ENCODE data around the gene MPPED1. TPM values are rescaled to one million over a fixed set of nuclear protein-coding genes. Genes with fewer than 3 reads are reported as not detected.

The MPPED1 gene
- total RNA-seq, 1 donor from 2014 or later = 2.5 TPM

GRCh38 chr22:43465291-43466015, 53.6 kb downstream of the MPPED1 start:
- ATAC-seq = peak; percentile 13
- no peak for DNase-seq (ENCODE audit: low spot score)
- intact Hi-C loops (cut with DNase I) = no loop called here

- intact Hi-C loops (cut with DNase I) = no loop called here
- DNase-seq (ENCODE audit: low spot score) (no peak), ATAC-seq (no peak)
Observed at GRCh38 chr22:43466710-43467109, 54.9 kb downstream of the MPPED1 start.

GRCh38 chr22:43467216-43467940, 55.6 kb downstream of the MPPED1 start:
- intact Hi-C loops (cut with DNase I) = no loop called here
- DNase-seq (ENCODE audit: low spot score) (peak; percentile 45), ATAC-seq (peak; percentile 93)

GRCh38 chr22:43470253-43470652, 58.4 kb downstream of the MPPED1 start:
- DNase-seq (ENCODE audit: low spot score) (no peak), ATAC-seq (no peak)
- intact Hi-C loops (cut with DNase I) = no loop called here

GRCh38 chr22:43470941-43471585, 59.2 kb downstream of the MPPED1 start:
- DNase-seq (ENCODE audit: low spot score) (no peak), ATAC-seq (no peak)
- intact Hi-C loops (cut with DNase I) = no loop called here

GRCh38 chr22:43471606-43472135, 59.9 kb downstream of the MPPED1 start:
- ATAC-seq (no peak), DNase-seq (ENCODE audit: low spot score) (no peak)
- intact Hi-C loops (cut with DNase I) = no loop called here

GRCh38 chr22:43473031-43473430, 61.2 kb downstream of the MPPED1 start:
- intact Hi-C loops (cut with DNase I) = no loop called here
- ATAC-seq (no peak), DNase-seq (ENCODE audit: low spot score) (no peak)

GRCh38 chr22:43473441-43473840, 61.6 kb downstream of the MPPED1 start:
- intact Hi-C loops (cut with DNase I) = no loop called here
- DNase-seq (ENCODE audit: low spot score) (no peak), ATAC-seq (no peak)

- DNase-seq (ENCODE audit: low spot score) (no peak), ATAC-seq (no peak)
- intact Hi-C loops (cut with DNase I) = no loop called here
Observed at GRCh38 chr22:43474161-43475101, 62.6 kb downstream of the MPPED1 start.

- intact Hi-C loops (cut with DNase I) = no loop called here
- ATAC-seq = no peak
- no peak for DNase-seq (ENCODE audit: low spot score)
Observed at GRCh38 chr22:43475549-43476076, 63.8 kb downstream of the MPPED1 start.

- no peak for ATAC-seq
- DNase-seq (ENCODE audit: low spot score) = no peak
Observed at GRCh38 chr22:43476341-43476740, 64.5 kb downstream of the MPPED1 start.

GRCh38 chr22:43476751-43477725, 65.2 kb downstream of the MPPED1 start:
- DNase-seq (ENCODE audit: low spot score) (no peak), ATAC-seq (no peak)
- intact Hi-C loops (cut with DNase I) = no loop called here

More at GRCh38 chr22:43476341-43476740, 64.5 kb downstream of the MPPED1 start:
- intact Hi-C loops (cut with DNase I) = no loop called here

GRCh38 chr22:43477966-43478365, 66.2 kb downstream of the MPPED1 start:
- DNase-seq (ENCODE audit: low spot score) (no peak), ATAC-seq (no peak)
- intact Hi-C loops (cut with DNase I) = no loop called here

- no peak for DNase-seq (ENCODE audit: low spot score)
- intact Hi-C loops (cut with DNase I) = no loop called here
- no peak for ATAC-seq
Observed at GRCh38 chr22:43478621-43479300, 66.9 kb downstream of the MPPED1 start.

GRCh38 chr22:43479301-43479950, 67.6 kb downstream of the MPPED1 start:
- intact Hi-C loops (cut with DNase I) = no loop called here
- DNase-seq (ENCODE audit: low spot score) (no peak), ATAC-seq (no peak)

GRCh38 chr22:43479962-43480361, 68.1 kb downstream of the MPPED1 start:
- ATAC-seq (no peak), DNase-seq (ENCODE audit: low spot score) (no peak)
- intact Hi-C loops (cut with DNase I) = no loop called here

Measured in sciatic nerve (tissue), 2 donors.